Measurements from ENCODE around the gene DPP10.

- peak; percentile 29 for TF ChIP-seq CTCF (conservative IDR thresholded peaks at IDR 0.05)
- TF ChIP-seq ZFX (IDR thresholded peaks at IDR 0.05), result no peak
Measured at GRCh38 chr2:115833196-115833595, 1390.8 kb downstream of the DPP10 start.

All from C4-2B (cell line).